HL-60 (cell line): ENCODE measurements around the gene RBM33.

Experiments
- DNase-seq, 2 experiments: peaks; one replicate each; pipeline ENCODE4 v3.0.0-alpha.2; 2010 to 2020; ENCODE audit warnings: low read depth in 1 of 2, low spot score in 1 of 2
- H3K27ac ChIP-seq: fragments of 250-450 bp; sonication (Bioruptor Pico); replicated peaks from 2 replicates; pipeline ENCODE4 v1.5.1; 2020; ENCODE audit warnings: mild to moderate bottlenecking, moderate library complexity
- H3K27me3 ChIP-seq: fragments of 250-450 bp; sonication (Bioruptor Pico); 2 replicates; pipeline ENCODE4 v1.5.1; 2021; ENCODE audit warnings: mild to moderate bottlenecking, moderate library complexity; ENCODE audit not compliant: insufficient read depth, poor library complexity, severe bottlenecking
- H3K4me3 ChIP-seq: replicated peaks from 2 replicates; pipeline ENCODE4 v1.5.1; 2011; ENCODE audit warnings: mild to moderate bottlenecking, control low read depth, low read length; ENCODE audit not compliant: insufficient read depth
- GABPA ChIP-seq: IDR thresholded peaks from 2 replicates; pipeline ENCODE4 v1.6.1; 2012; ENCODE audit warnings: low read depth
- POLR2AphosphoS5 ChIP-seq: IDR thresholded peaks from 2 replicates; pipeline ENCODE4 v1.6.1; 2012; ENCODE audit warnings: low read depth
- REST ChIP-seq: IDR thresholded peaks from 2 replicates; pipeline ENCODE4 v1.6.1; 2012; ENCODE audit warnings: low read depth; ENCODE audit not compliant: insufficient replicate concordance
- SPI1 ChIP-seq: IDR thresholded peaks from 2 replicates; pipeline ENCODE4 v1.6.1; 2012; ENCODE audit warnings: low read depth, mild to moderate bottlenecking, borderline replicate concordance
- TF ChIP-seq, protein P1 (sequence below): IDR thresholded peaks from one replicate; pipeline ENCODE4 v1.5.1; 2011; ENCODE audit warnings: low read length, control low read depth, inconsistent platforms; ENCODE audit not compliant: insufficient read depth

Gene RBM33

DNA sequence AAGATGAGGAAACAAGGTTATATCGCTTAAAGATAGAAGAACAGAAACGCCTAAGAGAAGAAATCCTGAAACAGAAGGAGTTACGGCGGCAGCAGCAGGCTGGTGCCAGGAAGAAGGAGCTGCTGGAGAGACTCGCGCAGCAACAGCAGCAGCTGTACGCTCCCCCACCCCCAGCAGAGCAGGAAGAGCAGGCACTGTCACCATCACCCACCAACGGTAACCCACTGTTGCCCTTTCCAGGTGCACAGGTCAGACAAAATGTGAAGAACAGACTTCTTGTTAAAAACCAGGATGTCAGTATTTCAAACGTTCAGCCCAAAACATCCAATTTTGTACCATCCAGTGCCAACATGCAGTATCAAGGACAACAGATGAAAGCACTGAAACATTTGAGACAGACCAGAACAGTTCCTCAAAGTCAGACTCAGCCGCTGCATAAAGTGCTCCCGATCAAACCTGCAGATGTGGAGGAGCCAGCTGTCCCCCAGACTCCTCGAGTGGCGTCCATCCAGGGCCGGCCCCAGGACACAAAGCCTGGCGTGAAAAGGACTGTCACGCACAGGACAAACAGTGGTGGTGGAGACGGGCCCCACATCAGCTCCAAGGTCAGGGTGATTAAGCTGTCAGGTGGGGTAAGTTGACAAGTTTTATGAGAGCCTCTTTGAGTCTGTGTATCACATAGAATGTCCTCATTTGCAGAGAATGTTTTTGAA is 100.7 kb downstream of the RBM33 start:
- H3K27me3 ChIP-seq: no peaks in the 10 kb centered on the region
- no peak overlapping the region for H3K4me3 ChIP-seq
- no peak for DNase-seq
- no peak overlapping the region for H3K27ac ChIP-seq
- TF ChIP-seq POLR2AphosphoS5 (no peak), GABPA (no peak), SPI1 (no peak), REST (no peak)
- TF ChIP-seq, protein P1, sequence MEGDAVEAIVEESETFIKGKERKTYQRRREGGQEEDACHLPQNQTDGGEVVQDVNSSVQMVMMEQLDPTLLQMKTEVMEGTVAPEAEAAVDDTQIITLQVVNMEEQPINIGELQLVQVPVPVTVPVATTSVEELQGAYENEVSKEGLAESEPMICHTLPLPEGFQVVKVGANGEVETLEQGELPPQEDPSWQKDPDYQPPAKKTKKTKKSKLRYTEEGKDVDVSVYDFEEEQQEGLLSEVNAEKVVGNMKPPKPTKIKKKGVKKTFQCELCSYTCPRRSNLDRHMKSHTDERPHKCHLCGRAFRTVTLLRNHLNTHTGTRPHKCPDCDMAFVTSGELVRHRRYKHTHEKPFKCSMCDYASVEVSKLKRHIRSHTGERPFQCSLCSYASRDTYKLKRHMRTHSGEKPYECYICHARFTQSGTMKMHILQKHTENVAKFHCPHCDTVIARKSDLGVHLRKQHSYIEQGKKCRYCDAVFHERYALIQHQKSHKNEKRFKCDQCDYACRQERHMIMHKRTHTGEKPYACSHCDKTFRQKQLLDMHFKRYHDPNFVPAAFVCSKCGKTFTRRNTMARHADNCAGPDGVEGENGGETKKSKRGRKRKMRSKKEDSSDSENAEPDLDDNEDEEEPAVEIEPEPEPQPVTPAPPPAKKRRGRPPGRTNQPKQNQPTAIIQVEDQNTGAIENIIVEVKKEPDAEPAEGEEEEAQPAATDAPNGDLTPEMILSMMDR: no peak

DNA sequence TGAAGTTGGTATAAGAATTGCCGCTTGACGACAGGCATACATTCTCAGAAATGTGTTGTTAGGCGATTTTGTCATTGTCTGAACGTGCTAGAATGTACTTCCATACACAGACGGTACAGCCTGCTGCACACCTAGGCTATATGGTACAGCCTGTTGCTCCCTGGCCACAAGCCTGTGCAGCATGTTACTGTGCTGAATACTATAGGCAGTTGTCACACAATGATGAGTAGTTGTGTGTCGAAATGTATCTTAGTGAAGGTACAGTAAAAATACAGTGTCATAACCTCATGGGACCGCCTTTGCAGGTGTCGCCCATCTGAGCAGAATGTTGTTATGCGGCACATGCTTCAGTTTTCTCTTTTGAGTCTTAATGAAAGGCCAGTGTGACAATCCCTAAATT is 101.3 kb downstream of the RBM33 start:
- Histone ChIP-seq H3K27me3 (no peaks in the 10 kb centered on the region), H3K4me3 (no peak overlapping the region), H3K27ac (no peak overlapping the region)
- TF ChIP-seq, protein P1: no peak
- TF ChIP-seq GABPA: no peak
- TF ChIP-seq REST: no peak
- no peak for TF ChIP-seq POLR2AphosphoS5
- no peak for TF ChIP-seq SPI1
- no peak for DNase-seq

GRCh38 chr7:155746188-155746587 is 101.7 kb downstream of the RBM33 start:
- TF ChIP-seq REST (no peak), GABPA (no peak), POLR2AphosphoS5 (no peak), SPI1 (no peak)
- TF ChIP-seq, protein P1: no peak
- Histone ChIP-seq H3K27ac (no peak overlapping the region), H3K27me3 (no peaks in the 10 kb centered on the region), H3K4me3 (no peak overlapping the region)
- no peak for DNase-seq
